Stimulated activated CD4-positive, alpha-beta T cell treated with anti-CD3 and anti-CD28 coated beads, Interleukin-15, amount 100 ng/mL, for 48 hours (primary cell): ENCODE data around the gene CASKIN2.

Experiments
- DNase-seq, 2 donors: peaks; one replicate each; pipeline ENCODE4 v3.0.0-alpha.2; 2020; ENCODE audit warnings: low read depth in 2 of 2

The CASKIN2 gene

DNA sequence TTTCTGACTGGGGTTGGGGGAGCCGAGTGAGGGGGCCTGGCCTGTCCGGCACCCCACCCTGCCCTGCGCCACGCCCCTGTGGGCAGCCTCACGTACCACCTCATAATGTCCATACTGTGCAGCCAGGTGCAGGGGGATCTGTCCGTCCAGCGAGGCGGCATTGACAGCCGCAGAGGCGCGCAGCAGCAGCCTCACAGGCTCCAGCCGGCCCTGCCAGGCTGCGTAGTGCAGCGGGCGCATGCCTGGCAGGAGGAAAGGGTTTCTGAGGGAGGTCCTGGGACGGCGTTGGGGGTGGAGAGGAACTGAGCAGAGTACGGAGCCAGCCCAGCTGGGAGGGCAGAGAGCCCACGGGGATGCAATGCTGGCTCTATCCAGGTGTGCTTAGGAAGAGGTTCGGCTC, 8.4 kb downstream of the CASKIN2 start:
- no peak for DNase-seq

DNA sequence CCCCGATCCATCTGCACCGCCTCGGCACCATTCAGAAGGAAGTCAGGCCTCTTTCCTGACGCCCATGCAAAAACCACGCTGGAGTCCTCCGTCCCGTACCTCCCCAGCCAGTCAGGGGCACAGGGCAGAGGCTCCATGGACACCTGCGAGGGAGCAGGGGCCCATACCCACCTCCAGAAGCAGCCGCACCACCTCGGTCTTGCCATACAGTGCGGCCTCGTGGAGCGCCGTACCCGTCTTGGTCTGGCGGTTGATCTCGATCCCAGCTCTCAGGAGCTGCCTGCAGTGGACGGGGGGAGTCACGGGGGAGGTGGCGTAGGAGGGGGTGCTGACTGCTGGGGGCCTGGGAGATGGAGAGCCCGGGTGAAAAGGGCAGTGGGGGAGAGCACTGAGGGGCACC, 9.2 kb downstream of the CASKIN2 start:
- DNase-seq: no peak

DNA sequence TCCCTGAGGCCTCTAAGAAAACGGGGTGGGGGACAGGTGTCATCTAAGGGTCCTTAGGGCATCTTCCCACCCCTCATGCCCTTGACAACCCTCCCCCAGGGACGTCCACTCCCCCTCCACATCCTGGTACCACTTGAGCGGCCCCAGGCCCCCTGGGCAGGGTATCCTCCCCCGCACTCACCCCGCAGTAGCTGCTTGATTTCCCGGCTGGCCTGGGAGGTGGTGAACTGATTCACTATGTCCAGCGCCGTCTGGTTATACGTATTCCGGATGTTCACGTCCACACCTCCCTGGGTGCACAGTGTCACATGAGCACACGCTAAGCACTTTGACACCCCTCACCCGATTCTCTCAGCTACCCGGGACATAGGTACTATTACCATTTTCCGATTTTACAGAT, 9.7 kb downstream of the CASKIN2 start:
- DNase-seq: no peak

DNA sequence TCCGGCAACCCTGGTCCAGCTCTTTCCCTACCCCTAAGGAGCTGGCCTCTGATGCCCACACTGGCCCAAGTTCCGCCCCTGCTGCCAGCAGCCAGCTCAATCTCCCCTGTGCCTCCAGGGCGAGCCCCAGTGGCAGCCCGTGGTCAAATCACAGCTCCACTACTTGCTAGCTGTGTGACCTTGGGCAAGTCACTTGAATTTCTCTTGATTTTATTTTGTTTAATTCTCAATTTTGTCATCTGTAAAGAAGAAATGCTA, 10.3 kb downstream of the CASKIN2 start:
- DNase-seq: no peak

DNA sequence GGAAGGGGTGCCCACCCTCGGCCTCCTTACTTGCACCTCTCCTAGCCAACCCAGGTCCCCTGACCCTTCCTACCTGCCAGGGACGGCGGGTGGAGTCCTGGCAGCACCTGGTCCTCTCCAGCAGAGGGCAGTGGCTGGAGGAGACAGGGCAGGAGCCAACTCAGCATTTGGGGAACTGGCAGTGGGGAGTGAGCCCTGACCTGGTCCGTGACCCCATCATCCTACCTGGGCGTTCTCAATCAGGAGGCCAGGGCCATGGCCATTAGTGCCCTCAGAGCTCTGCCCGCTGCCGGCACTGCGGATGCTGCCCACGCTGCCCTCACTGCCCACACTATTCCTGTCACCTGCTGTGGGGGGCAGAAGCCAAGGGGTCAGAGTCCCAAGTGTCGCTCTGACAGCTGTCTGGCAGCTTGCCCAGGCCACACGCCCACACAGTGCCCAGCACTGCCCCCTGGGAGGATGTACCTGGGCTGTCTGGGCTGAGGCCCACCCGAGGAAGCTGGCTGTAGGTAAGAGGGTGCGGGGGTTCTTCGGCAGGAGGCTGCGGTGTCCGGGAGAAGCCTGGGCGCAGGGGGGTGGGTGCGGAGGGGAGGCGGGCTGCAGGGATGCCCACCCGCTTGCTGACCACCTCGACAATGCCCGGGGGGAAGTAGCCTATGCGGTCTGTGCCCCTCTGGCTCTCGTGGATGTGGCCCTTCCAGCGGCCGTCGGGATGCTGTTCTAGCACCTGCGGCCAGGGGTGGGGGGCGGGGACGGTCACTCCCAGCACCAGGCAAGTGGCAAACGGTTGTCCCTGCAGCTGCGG, 10.8 kb downstream of the CASKIN2 start:
- peak in 1 of 2 donors; percentile 25 for DNase-seq

DNA sequence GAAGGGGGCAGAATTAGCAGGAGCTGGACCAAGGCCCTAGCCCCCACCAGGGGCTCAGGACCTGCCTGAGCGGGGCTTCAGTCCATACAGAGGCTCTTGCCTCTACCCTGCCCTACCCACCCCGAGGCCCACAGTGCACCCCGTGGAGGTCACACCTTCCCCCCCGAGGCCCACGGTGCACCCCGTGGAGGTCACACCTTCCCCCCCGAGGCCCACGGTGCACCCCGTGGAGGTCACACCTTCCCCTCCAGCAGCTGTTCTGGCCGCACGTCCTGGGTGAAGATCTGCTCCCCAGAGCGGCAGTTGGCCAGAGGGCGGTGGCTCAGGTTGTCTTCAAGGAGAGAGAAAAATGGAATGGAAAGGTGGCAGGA, 11.4 kb downstream of the CASKIN2 start:
- no peak for DNase-seq

DNA sequence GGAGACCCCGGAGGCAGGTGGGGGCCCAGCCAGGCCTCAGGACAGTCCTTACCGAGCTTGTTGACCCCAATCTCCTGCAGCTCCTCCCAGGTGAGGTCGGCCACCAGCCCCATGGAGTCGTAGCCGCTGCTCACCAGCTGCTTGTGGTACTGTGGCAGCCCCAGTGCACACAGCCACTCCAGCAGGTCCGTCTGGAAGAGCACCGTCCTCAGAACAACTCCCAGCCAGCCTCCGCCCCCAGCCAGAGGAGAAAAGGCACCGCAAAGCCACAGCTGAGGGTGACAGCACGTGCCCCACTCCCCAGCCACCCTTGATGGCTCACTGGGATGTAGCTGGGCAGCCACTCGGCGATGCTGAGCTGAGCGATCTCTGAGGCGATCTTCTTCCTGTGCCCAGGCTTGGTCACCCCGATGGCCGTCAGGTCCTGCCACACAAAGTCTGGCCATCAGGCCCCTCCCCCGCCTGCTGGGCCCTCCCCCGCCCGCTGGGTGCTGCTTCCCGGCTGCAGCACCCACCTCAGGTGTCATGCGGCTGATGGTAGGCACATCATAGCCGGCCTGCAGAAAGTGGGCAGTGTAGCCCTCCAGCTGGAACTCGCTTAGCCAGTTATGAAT, 11.9 kb downstream of the CASKIN2 start:
- DNase-seq: no peak

DNA sequence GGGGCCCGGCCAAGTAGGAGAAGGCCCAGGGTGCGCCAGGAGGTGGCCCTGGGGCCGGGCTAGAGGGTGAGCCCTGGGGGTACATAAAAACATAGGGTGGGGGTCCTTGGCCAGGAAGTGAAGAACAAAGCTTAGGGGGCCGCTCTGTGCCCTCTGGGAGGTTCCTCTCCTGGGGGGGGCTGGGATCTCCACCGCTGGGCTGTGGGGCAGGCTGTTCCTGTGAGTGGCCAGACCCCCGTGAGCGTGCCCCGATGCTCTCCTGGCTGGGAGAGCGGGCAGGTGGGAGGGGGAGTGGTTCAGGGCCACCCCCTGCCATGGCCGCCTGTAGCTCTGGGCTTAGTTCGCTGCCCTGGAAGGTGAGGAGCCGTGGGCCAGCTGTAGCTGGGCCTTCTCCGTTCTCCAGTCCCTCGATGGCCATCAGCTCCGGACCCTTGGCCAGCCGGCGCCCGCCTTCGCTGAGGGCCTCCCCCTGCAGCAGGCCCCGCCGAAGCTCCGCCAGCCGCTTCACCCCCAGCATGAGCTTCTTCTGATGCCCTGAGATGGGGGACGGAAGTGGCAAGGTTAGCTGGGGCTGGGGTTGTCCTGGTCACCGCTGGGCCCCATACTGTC, 12.5 kb downstream of the CASKIN2 start:
- DNase-seq: no peak

DNA sequence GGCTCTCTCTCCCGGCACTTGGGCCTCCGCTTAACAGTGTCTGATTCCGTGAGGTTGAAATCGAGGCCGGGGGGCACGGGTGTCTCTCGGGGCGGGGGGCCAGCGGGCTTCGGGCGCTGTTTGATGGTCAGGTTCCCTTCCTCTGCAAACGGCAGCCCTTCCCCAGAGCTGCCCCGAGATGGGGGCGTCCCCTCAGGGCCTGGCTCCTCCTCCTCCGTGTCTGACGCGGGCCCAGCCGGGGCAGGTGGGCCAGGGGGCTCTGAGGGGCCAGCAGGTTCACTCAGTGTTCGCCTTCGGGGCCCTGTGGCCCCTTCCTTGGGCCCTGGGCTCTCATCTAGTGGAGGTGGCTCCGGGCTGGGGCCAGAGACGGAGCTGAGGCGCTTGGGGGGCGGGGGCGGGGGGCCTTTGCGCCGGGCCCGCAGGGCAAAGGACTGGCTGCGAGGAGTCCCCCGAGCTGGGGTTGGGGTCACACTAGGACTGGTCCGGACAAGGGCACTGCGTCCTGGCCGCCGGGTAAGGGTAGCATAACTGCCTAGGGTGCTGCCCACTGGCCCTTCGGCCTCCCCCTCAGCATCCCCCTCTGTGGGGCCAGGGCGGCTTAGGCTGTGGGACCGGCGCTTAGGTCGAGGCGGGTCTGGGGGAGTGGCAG, 13.1 kb downstream of the CASKIN2 start:
- no peak for DNase-seq

DNA sequence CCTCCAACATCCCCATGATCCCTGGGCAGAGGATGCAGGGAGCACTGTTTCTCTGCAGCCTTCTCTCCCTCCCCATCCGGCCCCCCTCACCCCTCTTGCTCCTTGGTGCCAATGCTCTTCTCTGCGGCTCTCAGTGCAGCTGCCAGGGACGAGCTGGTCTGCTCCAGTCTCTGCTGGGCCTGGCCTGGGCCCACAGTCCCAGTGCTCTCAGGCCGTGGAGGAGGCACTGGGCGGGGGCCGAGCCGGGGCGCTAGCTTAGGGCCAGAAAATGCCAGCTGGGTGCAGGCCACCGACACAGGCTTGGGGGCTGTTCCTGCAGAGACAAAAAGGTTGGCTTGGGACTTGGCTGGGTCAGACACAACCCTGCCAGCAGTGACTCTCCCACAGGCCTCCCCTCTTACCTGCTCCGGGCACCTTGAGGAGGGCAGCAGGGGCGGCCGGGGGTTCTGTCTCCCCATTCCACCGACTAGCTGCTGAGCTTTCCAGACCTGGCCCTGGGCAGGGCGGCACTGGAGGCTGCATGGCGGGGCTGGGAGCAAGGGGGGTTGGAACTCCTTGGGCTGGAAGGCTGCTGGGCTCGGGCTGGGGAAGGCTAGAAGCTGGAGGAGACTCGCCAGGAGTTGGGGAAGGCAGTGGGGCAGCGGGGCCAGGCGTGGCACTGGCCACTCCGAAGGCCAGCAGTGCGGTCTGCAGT, 13.8 kb downstream of the CASKIN2 start:
- no peak for DNase-seq

DNA sequence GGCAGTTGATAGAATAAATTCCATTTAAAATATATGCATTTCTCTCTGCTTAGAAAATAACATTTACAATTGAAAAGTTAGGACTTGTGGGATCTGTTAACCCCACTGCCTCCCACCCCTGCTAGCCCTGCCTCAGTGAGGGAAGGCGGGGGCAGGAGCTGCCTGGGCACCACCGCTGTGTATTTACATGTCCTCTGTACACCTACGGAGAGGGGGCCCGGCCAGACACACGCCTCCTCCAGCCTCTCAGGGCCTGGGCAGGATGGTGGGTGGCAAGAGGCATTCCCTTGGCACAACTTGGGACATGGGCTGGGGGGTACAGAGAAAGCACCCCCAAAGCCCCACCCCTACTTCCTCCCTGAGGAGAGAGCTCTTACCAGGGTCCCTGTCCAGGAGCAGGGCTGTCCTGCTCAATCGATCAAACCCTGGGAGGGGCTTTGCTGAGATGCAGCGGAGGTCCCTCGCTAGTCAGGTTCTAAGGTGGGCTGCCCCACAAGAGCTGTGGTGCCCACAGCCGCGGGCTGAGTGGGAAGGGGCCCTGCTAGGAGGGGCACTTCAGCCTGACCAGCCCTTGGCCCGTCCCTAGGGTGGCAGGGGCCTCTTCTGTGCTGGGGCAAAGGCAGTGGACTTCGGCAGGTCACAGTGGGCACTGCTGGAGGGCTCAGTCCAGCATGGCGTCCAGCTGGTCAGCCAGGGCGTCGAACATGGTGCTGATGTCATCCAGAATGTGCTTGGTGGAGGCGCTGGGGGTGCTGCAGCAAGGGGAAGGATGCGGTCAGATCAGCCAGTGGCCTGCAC, 14.7 kb downstream of the CASKIN2 start:
- no peak for DNase-seq

DNA sequence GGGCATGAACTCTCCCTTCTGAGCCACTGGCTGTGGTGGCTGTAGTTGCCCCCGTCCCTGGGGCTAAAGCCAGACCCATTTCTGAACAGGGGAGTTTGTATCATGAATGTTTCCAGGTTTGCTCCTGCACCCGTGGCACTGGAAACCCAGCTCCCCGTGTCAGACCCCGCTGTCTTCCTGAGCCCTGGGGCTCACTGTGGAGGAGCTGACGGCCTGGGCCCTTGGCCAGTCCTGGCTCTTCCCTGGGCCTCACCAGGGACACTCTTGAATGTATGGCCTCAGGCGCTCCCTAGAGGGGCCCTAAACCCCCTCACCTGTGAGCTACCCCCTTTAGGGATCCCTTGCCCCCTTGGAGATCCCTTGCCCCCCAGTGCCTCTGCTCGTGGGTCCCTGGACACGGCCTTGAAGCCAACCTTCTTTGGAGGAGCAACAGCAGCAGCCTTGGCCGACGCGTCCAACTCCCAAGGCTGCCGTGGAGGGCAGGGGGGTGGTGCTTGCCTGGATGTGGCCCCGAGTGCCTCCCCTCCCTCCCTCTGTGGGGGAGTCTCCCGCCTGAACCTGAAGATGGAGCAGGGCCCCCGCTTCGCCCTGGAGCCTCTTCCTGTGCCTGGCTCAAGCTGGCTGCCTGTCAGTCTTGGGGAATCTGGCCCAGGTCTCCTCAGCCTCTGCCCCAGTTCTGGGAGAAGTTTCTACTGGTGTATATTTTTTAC, 15.9 kb downstream of the CASKIN2 start:
- no peak for DNase-seq

DNA sequence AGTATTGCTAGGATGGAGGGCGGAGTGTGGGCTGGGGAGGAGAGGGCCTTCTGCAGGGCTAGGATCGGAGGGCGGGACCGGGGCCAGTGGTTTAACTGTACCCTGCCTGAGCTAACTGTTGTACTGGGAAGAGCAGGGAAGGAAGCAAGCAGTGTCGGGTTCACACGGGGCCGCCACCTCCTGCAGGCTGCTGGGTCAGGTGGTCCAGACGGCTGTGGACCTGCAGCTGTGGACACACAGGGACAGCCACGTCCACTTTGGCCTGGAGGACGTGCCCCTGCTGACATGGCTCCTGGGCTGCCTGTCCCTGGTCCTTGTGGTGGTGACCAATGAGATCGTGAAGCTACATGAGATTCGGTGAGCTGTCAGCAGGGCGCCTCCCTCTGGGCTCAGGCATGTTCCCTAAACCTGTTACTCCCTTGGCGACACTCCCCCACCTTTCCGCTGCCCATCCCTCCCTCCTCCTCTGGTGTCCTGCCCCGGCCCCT, 16.6 kb downstream of the CASKIN2 start:
- DNase-seq: no peak

DNA sequence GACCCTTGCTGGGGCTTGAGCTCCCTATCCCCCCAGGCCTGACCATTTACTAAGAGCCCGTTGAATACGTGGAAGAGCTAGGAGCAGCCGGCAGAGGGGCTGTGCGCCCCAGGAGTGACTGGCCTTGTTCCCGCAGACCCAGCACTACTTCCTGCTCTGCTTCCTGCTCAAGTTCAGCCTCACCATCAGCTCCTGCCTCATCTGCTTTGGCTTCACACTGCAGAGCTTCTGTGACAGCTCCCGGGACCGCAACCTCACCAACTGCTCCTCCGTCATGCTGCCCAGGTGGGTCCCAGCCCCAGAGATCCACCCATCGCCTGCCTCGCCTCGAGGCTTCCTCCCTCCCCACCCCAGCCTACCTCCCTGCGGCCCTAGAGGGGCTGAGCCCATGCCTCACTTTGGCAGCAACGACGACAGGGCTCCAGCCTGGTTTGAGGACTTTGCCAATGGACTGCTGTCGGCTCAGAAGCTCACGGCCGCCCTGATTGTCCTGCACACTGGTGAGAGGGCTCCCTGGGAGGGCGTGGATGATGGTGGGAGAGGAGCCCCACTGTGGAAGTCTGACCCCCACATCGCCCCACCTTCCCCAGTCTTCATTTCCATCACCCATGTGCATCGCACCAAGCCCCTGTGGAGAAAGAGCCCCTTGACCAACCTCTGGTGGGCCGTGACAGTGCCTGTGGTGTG, 17.2 kb downstream of the CASKIN2 start:
- DNase-seq: no peak

DNA sequence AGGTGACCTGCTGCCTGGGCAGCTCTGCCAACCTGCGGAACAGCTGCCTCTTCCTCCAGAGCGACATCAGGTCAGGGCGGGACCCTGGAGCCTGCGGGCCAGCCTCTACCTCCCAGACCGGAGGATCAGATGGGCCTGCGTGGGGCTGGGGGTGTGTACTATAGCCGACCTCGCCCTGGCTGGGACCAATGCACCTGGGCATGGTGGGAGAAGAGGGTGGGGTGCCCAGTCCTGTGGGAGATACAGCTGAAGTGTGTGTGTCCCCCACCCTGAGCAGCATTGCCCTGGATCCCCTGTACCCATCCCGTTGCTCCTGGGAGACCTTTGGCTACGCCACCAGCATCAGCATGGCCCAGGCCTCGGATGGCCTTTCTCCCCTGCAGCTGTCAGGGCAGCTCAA, 19.3 kb downstream of the CASKIN2 start:
- no peak for DNase-seq

DNA sequence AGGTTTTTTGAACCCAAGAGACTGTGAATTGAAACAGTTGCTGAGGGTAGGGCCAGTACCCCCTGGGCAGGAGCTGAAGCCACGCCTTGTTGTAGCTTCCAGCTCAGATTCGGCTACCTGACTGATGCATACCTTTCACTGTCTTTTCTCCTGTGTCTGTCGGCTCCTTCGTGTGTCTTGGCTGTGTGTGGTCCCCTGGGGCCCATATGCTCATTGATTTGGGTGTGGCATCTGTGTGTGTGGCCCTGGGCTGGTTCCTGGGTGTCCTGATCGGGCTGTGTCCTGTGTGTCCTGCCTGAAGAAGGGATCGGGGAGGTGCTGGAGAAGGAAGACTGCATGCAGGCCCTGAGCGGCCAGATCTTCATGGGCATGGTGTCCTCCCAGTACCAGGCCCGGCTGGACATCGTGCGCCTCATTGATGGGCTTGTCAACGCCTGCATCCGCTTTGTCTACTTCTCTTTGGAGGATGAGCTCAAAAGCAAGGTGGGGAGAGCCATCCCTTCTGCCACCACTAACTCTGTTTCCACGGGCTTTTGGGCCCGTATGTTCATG, 20.9 kb downstream of the CASKIN2 start:
- no peak for DNase-seq

DNA sequence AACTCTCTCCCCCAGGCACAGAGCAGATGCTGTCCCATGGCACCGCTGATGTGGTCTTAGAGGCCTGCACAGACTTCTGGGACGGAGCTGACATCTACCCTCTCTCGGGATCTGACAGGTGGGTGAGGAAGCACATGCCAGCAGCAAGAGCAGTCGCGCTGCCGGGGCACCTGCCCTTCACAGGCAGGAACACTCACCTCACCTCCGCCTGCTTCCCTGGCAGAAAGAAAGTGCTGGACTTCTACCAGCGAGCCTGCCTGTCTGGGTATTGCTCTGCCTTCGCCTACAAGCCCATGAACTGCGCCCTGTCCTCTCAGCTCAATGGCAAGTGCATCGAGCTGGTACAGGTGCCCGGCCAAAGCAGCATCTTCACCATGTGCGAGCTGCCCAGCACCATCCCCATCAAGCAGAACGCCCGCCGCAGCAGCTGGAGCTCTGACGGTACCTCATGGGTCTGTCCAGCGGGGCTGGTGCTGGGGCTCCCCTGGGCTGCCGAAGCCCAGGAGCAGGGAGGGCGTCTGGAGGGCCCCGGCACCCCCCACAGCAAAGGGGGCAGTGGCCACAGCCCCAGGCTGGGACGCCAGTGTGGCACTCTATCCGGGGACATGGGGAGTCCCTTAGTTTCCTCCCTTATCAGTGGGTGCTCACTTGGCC, 21.7 kb downstream of the CASKIN2 start:
- DNase-seq: no peak

DNA sequence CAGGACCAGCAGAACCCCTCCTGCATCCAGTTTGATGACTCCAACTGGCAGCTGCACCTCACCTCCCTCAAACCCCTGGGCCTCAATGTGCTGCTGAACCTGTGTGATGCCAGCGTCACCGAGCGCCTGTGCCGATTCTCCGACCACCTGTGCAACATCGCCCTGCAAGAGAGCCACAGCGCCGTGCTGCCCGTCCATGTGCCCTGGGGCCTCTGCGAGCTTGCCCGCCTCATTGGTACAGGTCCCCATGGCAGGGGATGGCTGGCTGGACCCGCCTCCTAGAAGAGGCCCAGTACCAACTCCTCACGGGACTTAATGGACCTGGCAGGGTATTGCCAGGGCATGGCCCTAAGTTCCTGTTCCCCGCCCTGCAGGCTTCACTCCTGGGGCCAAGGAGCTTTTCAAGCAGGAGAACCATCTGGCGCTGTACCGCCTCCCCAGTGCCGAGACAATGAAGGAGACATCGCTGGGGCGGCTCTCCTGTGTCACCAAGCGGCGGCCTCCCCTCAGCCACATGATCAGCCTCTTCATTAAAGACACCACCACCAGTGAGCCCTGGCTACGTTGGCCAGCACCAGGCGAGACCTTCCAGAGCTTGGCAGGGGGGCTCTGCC, 22.7 kb downstream of the CASKIN2 start:
- DNase-seq: no peak

DNA sequence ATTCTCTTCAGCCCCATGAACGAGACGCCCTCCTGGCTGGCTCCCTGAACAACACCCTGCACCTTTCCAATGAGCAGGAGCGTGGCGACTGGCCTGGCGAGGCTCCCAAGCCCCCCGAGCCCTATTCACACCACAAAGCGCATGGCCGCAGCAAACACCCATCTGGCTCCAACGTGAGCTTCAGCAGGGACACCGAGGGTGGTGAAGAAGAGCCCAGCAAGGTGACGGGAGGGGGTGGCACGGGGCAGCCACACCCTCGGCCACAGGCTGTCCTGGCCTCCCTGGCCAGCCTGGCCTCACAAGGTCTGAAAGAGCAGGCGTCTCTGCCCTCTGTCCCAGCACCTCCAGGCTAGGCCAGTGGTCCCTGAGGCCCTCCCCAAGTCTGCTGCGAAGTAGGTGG, 23.7 kb downstream of the CASKIN2 start:
- DNase-seq: no peak
